GM12891 (cell line): ENCODE measurements around the gene TNFAIP3.
A peak's percentile ranks its signal among the peaks of the same experiment; 100 is the strongest.

Source experiments
- POLR2A ChIP-seq: IDR thresholded peaks from 2 replicates; pipeline ENCODE4 v1.6.1; 2011; ENCODE audit warnings: low read depth, low read length, control low read depth
- POLR2AphosphoS5 ChIP-seq: IDR thresholded peaks from 2 replicates; pipeline ENCODE4 v1.6.1; 2011; ENCODE audit warnings: low read depth, low read length, control low read depth

DNA sequence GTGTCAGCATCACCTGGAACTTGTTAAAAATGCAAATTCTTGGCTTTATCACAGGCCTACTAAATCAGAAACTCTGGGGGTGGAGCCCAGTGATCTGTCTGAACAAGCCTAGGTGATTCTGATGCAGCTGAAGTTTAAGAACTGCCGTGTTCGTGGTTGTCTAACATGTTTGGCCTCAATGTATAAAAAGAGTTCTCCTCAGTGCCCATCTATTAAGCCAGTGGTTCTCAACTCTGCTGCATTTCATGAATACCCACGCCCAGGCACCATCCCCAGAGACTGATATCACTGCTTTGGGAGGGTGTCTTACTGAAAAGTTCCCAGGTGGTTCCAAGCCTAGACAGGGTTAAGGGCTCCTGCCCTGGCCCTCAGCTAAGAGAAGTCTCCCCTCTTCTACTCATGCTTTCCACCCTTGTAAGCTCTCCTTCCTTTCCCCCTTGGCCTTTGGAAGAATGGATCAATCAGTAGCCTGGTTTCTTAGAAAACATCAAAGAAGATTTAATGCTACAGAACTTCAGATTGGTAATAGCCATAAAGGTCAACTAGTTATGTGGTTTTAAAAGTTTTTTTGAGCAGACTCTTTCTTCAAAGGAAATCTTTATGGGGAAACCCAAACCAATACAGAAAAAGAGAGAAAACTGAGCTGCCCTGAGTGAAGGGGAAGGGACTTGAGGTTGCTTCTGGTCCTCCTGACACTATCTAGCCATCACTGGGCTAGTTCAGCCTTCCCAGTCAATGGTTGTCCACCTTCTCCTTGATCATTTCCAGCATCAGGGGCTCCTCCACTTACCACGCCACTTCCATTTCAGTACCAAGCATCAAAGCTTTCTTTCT is 38.9 kb upstream of the TNFAIP3 start:
- TF ChIP-seq POLR2AphosphoS5 (no peak; the same call in 1 of the 2 replicates), POLR2A (peak; percentile 49; the same call in 1 of the 2 replicates)
